HG02571 (cell line): ENCODE measurements around the gene KCNJ5.

Source experiments
- ATAC-seq: cut with Tn5 transposase; IDR thresholded peaks from one replicate; pipeline ENCODE4 v1.9.1; 2021; ENCODE audit warnings: mild to moderate bottlenecking, moderate library complexity; ENCODE audit not compliant: unreplicated experiment

Gene KCNJ5

GRCh38 chr11:128927683-128928336 lies 36.7 kb downstream of the KCNJ5 start:
- no peak for ATAC-seq

- peak; percentile 96 for ATAC-seq
Observed at GRCh38 chr11:128928400-128928799, 37.2 kb downstream of the KCNJ5 start.

- ATAC-seq: no peak
Observed at GRCh38 chr11:128929468-128929867, 38.3 kb downstream of the KCNJ5 start.

GRCh38 chr11:128929991-128930390 lies 38.8 kb downstream of the KCNJ5 start:
- no peak for ATAC-seq

- ATAC-seq: no peak
Observed at GRCh38 chr11:128931066-128931465, 39.9 kb downstream of the KCNJ5 start.

GRCh38 chr11:128931668-128932067 lies 40.5 kb downstream of the KCNJ5 start:
- no peak for ATAC-seq

GRCh38 chr11:128933481-128934178 lies 42.5 kb downstream of the KCNJ5 start:
- ATAC-seq: no peak

- no peak for ATAC-seq
Observed at GRCh38 chr11:128934351-128934750, 43.2 kb downstream of the KCNJ5 start.

- ATAC-seq: no peak
Observed at GRCh38 chr11:128934926-128935325, 43.8 kb downstream of the KCNJ5 start.

- no peak for ATAC-seq
Observed at GRCh38 chr11:128936606-128937251, 45.6 kb downstream of the KCNJ5 start.

- ATAC-seq: no peak
Observed at GRCh38 chr11:128937480-128937879, 46.3 kb downstream of the KCNJ5 start.

- ATAC-seq: no peak
Observed at GRCh38 chr11:128938156-128938885, 47.2 kb downstream of the KCNJ5 start.

GRCh38 chr11:128939591-128939990 lies 48.4 kb downstream of the KCNJ5 start:
- no peak for ATAC-seq

- ATAC-seq: no peak
Observed at GRCh38 chr11:128940156-128940555, 49.0 kb downstream of the KCNJ5 start.

- no peak for ATAC-seq
Observed at GRCh38 chr11:128940603-128941002, 49.4 kb downstream of the KCNJ5 start.

- no peak for ATAC-seq
Observed at GRCh38 chr11:128941110-128941509, 50.0 kb downstream of the KCNJ5 start.

GRCh38 chr11:128941573-128942271 lies 50.6 kb downstream of the KCNJ5 start:
- ATAC-seq: no peak

- no peak for ATAC-seq
Observed at GRCh38 chr11:128942272-128942612, 51.1 kb downstream of the KCNJ5 start.

GRCh38 chr11:128942817-128943427 lies 51.8 kb downstream of the KCNJ5 start, which contains the start of gene TP53AIP1:
TSS of gene TP53AIP1 (minus strand) at chr11:128942871. CDS start at chr11:128937818, 5,053 bp downstream.
- no peak for ATAC-seq

- ATAC-seq: no peak
Observed at GRCh38 chr11:128943428-128943976, 52.3 kb downstream of the KCNJ5 start.
